Brain microvascular endothelial cell (primary cell): ENCODE data around the gene TCIRG1.
A peak's percentile ranks its signal among the peaks of the same experiment; 100 is the strongest.
"Not testable (repeated sequence)": the region's sequence is repeated elsewhere in the genome, so short reads cannot be mapped to it uniquely, and the experiment has no call there.

Experiments used
- DNase-seq: peaks from one replicate; pipeline ENCODE4 v3.0.0-alpha.2; 2020
- H3K27ac ChIP-seq: fragments of 250-450 bp; sonication (Bioruptor Pico); 2 replicates; pipeline ENCODE4 v1.5.1; 2020; ENCODE audit warnings: mild to moderate bottlenecking, moderate library complexity
- H3K27me3 ChIP-seq: fragments of 250-450 bp; sonication (Bioruptor Pico); replicated peaks from 2 replicates; pipeline ENCODE4 v1.5.1; 2020; ENCODE audit warnings: mild to moderate bottlenecking
- H3K36me3 ChIP-seq: fragments of 250-450 bp; sonication (Bioruptor Pico); replicated peaks from 2 replicates; pipeline ENCODE4 v1.5.1; 2020; ENCODE audit warnings: mild to moderate bottlenecking
- H3K4me3 ChIP-seq: 2 replicates; pipeline ENCODE4 v1.5.1; 2011; ENCODE audit warnings: low read depth, mild to moderate bottlenecking, control low read depth, low read length, moderate library complexity
- in situ Hi-C: cut with HindIII; loops from 2 replicates; pipeline ENCODE4 v1.10.0; 2017; ENCODE audit warnings: low sequenced_read_pairs, low pct_ligation_motif_present
- TF ChIP-seq, protein P1 (sequence below): IDR thresholded peaks from 2 replicates; pipeline ENCODE4 v1.5.1; 2011; ENCODE audit warnings: low read depth, mild to moderate bottlenecking, moderate library complexity, low read length, control low read depth, inconsistent platforms; ENCODE audit errors: missing control alignments

Gene TCIRG1, protein sequence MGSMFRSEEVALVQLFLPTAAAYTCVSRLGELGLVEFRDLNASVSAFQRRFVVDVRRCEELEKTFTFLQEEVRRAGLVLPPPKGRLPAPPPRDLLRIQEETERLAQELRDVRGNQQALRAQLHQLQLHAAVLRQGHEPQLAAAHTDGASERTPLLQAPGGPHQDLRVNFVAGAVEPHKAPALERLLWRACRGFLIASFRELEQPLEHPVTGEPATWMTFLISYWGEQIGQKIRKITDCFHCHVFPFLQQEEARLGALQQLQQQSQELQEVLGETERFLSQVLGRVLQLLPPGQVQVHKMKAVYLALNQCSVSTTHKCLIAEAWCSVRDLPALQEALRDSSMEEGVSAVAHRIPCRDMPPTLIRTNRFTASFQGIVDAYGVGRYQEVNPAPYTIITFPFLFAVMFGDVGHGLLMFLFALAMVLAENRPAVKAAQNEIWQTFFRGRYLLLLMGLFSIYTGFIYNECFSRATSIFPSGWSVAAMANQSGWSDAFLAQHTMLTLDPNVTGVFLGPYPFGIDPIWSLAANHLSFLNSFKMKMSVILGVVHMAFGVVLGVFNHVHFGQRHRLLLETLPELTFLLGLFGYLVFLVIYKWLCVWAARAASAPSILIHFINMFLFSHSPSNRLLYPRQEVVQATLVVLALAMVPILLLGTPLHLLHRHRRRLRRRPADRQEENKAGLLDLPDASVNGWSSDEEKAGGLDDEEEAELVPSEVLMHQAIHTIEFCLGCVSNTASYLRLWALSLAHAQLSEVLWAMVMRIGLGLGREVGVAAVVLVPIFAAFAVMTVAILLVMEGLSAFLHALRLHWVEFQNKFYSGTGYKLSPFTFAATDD

DNA sequence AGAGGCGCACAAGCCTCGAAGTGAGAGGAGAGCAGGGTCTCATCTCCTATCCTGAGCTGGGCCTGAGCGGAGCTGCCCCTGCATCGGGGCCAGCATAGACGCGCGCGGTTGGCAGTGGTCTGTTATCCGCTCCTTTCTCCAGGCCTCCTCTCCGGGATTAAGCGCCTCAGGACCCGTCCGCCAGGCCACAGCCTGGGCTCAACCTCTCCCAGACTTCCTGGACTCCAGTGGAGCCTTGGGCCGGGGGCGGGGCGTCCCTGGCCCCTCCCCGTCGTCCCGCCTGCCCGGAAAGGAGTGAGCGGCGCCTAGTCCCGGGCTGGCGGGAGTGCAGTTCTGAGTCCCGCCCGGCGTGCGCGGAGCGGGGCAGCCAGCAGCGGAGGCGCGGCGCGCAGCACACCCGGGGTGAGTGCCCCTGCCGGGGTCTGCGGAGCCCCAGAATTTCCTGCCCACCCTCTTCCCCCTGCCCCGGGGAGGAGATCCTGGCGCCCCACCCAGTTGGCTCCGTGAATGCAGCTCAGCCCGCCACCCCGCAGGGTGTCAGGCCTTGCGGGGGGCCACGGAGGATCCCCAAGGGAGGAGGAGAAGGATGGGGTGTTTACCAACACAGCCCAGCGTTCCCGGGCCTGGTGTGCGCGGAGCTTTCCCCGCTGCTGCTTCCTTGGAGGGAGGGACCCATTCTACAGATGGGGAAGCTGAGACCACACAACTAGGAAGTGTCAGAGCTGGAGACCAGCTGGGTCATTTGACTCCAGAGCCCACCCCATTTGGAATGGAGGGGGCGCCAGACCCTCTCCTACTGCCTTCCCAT, at the start of gene TCIRG1:
TSS of gene TCIRG1 (plus strand) at position 308 of the 808 bp plus-strand sequence. CDS start 2,247 bp downstream, outside the sequence.
- TF ChIP-seq, protein P1, sequence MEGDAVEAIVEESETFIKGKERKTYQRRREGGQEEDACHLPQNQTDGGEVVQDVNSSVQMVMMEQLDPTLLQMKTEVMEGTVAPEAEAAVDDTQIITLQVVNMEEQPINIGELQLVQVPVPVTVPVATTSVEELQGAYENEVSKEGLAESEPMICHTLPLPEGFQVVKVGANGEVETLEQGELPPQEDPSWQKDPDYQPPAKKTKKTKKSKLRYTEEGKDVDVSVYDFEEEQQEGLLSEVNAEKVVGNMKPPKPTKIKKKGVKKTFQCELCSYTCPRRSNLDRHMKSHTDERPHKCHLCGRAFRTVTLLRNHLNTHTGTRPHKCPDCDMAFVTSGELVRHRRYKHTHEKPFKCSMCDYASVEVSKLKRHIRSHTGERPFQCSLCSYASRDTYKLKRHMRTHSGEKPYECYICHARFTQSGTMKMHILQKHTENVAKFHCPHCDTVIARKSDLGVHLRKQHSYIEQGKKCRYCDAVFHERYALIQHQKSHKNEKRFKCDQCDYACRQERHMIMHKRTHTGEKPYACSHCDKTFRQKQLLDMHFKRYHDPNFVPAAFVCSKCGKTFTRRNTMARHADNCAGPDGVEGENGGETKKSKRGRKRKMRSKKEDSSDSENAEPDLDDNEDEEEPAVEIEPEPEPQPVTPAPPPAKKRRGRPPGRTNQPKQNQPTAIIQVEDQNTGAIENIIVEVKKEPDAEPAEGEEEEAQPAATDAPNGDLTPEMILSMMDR, result no peak
- in situ Hi-C loops, result no loop called here
- DNase-seq, result peak; percentile 46
- Histone ChIP-seq H3K4me3 (peak within 1 kb of the TSS; percentile 68), H3K27ac (peak within 1 kb of the TSS; percentile 75), H3K27me3 (no peaks in the 10 kb centered on the region), H3K36me3 (peaks cover 23% of the 10 kb centered on the region)

DNA sequence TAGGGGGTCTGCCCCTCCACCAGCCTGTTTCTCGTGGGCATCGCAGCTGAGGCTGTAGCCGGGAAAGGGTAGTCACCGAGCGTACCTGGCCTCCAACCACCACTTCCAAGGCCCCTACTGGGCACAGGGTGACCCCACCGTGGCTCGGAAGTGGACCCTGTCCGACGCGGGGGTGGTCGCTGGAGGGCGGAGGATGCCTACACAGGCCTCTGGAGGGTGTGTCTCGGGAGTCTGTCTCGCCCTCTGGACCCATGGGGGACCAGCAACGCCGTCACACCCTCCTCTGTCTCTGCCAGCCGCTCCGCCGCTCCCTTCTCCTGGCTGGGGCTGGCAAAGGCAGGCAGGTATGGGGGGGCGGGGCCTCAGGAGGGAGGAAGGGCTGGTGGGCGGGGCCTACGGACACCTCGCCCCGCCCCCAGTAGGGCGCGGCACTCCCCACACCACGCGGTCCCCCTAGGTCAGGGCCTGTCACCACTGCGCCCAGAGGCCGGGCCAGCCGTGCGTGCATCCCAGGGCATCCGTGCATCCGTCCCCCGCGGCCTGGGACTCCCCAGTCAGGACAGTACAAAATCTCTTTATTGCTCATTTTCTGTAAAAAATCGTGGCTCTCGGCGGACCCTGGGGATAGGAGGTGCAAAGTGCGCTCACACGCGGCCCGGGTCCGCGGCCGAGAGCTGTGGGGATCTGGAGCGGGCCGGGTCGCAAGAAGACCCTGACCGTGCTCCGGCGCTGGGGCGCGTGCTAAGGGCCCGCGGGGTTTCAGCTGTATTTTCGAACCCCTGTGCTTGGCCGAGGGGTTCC, 48.1 kb upstream of the TCIRG1 start:
- in situ Hi-C loops, H3K4me3 ChIP-seq, H3K27ac ChIP-seq: not testable (repeated sequence)

DNA sequence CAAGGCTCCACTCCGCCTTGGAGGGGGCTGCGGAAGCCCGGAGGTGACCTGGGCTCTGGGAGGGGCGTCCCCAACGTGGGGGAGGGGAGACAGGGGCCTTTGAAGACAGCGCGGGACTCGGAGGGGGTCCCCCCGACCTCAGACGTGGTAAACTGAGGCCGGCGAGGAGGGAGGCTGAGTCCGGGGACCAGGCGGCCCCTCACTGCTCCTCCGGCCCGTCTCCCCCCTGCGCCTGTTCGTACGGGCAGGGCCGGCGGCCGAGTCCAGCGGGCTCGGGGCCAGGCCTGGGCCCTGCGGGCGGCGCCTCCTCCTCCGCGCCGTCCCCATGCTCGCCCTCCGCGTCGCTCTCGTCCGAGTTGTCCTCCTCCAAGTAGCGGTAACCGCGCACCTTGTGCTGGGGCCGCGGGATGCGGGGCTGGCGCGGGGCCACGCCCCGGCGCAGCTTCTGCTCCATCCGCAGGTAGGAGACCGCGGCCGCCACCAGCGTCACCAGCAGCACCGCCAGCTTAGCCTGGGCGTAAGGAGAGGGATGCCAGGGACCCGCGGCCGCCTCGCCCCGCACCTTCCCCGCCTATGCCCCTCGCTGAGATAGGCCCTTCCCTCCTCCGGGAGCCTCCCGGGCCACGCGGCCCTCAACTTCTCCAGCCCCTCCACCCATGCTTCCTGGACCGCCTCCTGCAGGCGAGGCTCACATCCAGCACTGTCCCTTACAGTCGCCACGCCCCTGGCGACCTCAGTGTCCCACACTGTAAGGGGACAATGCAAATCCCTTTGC, 47.3 kb upstream of the TCIRG1 start:
- in situ Hi-C loops, H3K4me3 ChIP-seq, H3K36me3 ChIP-seq: not testable (repeated sequence)

More for the DNA sequence above, 48.1 kb upstream of the TCIRG1 start:
- not testable (repeated sequence) for DNase-seq, H3K27me3 ChIP-seq, H3K36me3 ChIP-seq

DNA sequence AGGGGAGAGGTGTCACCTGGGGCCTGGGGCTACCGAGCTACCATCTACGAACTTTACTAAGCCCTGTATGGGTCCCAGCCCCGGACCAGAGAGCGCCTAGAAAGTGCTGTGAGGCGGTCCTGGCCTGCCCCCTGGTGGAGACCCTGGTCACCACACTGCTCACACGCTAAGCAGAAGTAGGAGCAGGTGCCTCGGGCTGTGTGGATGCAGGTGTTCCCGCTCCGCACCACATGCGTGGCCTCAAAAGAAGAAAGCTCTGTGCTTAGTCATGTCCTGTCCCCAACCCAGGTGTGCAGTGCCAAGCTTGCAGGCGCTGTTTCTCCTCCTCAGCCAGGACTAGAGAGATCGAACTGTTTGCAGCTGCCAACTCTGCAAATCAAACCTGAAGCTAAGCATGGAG, 45.0 kb upstream of the TCIRG1 start:
- H3K36me3 ChIP-seq, H3K27me3 ChIP-seq, H3K27ac ChIP-seq, DNase-seq, H3K4me3 ChIP-seq, in situ Hi-C loops: not testable (repeated sequence)
- TF ChIP-seq, protein P1, result peak; percentile 66

More for the DNA sequence above, 47.3 kb upstream of the TCIRG1 start:
- not testable (repeated sequence) for H3K27ac ChIP-seq, H3K27me3 ChIP-seq, DNase-seq

DNA sequence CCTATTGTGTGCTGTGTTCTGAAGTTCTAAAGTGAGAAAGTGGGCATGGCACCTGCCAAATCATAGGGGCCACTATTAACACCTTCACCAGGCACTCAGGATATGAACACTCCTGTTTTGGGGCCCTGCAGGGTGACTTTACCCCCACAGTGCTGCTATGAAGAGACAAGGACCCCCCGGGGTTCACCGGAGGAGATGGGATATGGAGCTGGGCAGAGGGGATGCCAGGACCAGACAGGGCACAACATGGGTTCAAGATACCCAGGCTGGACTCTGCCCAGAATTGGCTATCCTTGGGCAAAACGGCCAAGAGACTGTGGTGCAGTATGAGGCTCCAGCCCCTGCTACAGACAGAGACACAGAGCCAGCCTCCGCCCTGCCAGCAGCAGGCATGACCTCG, 44.4 kb upstream of the TCIRG1 start:
- in situ Hi-C loops, H3K27me3 ChIP-seq, H3K27ac ChIP-seq, H3K36me3 ChIP-seq, DNase-seq, H3K4me3 ChIP-seq: not testable (repeated sequence)

GRCh38 chr11:67995129-67995528, 43.7 kb upstream of the TCIRG1 start:
- H3K36me3 ChIP-seq, in situ Hi-C loops, H3K27ac ChIP-seq, H3K4me3 ChIP-seq, H3K27me3 ChIP-seq, DNase-seq: not testable (repeated sequence)

GRCh38 chr11:67995579-67995978, 43.2 kb upstream of the TCIRG1 start:
- H3K4me3 ChIP-seq, H3K27ac ChIP-seq, DNase-seq, in situ Hi-C loops, H3K27me3 ChIP-seq, H3K36me3 ChIP-seq: not testable (repeated sequence)
